ENCODE results near the gene DNMBP. TPM values are rescaled to one million over a fixed set of nuclear protein-coding genes. Genes with fewer than 3 reads are reported as not detected.
"Not testable (repeated sequence)": the region's sequence is repeated elsewhere in the genome, so short reads cannot be mapped to it uniquely, and the experiment has no call there.

Gene DNMBP
- total RNA-seq, 4 donors from 2014 or later = 9.5 to 15.8 (median 11.4) TPM

DNA sequence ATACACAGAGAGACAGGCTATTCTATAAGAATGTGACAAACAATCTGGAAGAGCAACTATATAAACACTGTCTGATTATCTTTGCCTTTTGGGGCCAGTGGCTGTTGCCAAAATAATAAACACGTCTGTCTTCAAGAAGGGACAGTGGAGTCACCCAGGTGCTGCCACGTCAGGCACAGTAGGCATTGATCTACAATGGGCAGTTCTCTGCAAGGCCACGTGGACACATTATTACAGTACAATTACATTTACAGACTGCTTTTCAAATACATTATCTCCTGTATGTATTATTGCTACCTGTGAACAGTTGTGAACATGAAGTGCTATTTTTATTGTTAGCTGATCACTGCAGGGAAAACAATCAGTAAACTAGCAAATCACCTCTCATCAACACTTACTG lies 14.0 kb downstream of the DNMBP start:
- Histone ChIP-seq H3K27me3 (no peaks in the 10 kb centered on the region), H3K9me3 (no peaks in the 10 kb centered on the region), H3K4me3 (no peak overlapping the region), H3K27ac (no peak overlapping the region), H3K36me3 (peaks cover 0 to 5% (median 0%) of the 10 kb centered on the region in 3 donors), H3K4me1 (peaks cover 0 to 59% (median 25%) of the 10 kb centered on the region in 3 donors)
- intact Hi-C loops (cut with DNase I) = no loop called here
- no peak for DNase-seq
- TF ChIP-seq, protein P1, sequence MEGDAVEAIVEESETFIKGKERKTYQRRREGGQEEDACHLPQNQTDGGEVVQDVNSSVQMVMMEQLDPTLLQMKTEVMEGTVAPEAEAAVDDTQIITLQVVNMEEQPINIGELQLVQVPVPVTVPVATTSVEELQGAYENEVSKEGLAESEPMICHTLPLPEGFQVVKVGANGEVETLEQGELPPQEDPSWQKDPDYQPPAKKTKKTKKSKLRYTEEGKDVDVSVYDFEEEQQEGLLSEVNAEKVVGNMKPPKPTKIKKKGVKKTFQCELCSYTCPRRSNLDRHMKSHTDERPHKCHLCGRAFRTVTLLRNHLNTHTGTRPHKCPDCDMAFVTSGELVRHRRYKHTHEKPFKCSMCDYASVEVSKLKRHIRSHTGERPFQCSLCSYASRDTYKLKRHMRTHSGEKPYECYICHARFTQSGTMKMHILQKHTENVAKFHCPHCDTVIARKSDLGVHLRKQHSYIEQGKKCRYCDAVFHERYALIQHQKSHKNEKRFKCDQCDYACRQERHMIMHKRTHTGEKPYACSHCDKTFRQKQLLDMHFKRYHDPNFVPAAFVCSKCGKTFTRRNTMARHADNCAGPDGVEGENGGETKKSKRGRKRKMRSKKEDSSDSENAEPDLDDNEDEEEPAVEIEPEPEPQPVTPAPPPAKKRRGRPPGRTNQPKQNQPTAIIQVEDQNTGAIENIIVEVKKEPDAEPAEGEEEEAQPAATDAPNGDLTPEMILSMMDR (IDR thresholded peaks at IDR 0.05) = no peak
- TF ChIP-seq POLR2A (IDR thresholded peaks at IDR 0.05) = no peak
- 77 to 88% methylated on average over 3 of the region's 3 CpGs for WGBS, 2 donors

DNA sequence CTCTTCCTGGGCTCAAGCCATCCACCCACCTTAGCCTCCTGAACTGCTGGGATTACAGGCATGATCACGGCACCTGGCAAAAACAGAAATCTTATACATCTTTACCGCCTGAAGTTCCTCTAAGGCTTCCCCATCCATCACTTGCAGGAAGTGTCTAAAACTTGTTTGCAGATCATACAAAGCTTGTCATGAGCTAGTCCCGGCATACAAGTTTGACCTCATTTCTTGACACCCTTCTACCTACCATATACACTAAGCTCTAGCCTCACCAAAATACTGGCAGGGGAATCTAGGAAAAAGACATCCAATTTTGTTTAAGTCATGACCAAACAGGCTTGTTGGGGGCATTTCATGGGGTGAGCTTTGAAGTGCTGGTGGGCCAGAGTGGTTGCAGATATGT lies 14.5 kb downstream of the DNMBP start:
- peaks cover 0 to 57% (median 25%) of the 10 kb centered on the region in 3 donors for H3K4me1 ChIP-seq
- intact Hi-C loops (cut with DNase I) = no loop called here
- no peak overlapping the region for H3K4me3 ChIP-seq

DNA sequence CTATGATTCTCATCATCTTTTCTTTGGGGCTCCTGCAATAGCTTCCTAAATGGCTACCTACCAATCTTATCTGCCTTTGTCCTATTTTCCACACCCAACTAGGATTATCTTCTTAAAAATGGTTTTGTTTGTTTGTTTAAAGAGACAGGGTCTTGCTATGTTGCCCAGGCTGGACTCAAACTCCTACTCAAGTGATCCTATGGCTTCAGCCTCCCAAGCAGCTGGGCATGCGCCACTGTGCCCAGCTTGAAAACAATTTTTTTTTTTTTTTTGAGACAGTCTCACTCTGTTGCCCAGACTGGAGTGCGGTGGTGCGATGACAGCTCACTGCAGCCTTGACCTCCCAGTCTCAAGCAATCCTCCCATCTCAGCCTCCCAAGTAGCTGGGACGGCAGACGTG lies 14.9 kb downstream of the DNMBP start:
- H3K4me3 ChIP-seq = no peak overlapping the region
- intact Hi-C loops (cut with DNase I) = no loop called here
- peaks cover 0 to 52% (median 25%) of the 10 kb centered on the region in 3 donors for H3K4me1 ChIP-seq
- 80 to 89% methylated on average over 5 of the region's 5 CpGs for WGBS, 2 donors
- peak overlapping the region in 3 of 4 donors; percentile 4 to 58 (median 43) for H3K27ac ChIP-seq
- H3K27me3 ChIP-seq = no peaks in the 10 kb centered on the region
- peaks cover 0 to 3% (median 0%) of the 10 kb centered on the region in 3 donors for H3K36me3 ChIP-seq
- no peak for DNase-seq
- no peaks in the 10 kb centered on the region for H3K9me3 ChIP-seq
- TF ChIP-seq, protein P1 (IDR thresholded peaks at IDR 0.05) = no peak
- no peak for TF ChIP-seq POLR2A (IDR thresholded peaks at IDR 0.05)

More for the DNA sequence above, 14.5 kb downstream of the DNMBP start:
- no peak for DNase-seq
- Histone ChIP-seq H3K9me3 (no peaks in the 10 kb centered on the region), H3K36me3 (peaks cover 0 to 5% (median 0%) of the 10 kb centered on the region in 3 donors), H3K27ac (peak overlapping the region in 1 of 4 donors; percentile 4), H3K27me3 (no peaks in the 10 kb centered on the region)
- TF ChIP-seq, protein P1 (IDR thresholded peaks at IDR 0.05) = no peak
- no peak for TF ChIP-seq POLR2A (IDR thresholded peaks at IDR 0.05)
- 60 to 69% methylated on average over 3 of the region's 3 CpGs for WGBS, 2 donors

DNA sequence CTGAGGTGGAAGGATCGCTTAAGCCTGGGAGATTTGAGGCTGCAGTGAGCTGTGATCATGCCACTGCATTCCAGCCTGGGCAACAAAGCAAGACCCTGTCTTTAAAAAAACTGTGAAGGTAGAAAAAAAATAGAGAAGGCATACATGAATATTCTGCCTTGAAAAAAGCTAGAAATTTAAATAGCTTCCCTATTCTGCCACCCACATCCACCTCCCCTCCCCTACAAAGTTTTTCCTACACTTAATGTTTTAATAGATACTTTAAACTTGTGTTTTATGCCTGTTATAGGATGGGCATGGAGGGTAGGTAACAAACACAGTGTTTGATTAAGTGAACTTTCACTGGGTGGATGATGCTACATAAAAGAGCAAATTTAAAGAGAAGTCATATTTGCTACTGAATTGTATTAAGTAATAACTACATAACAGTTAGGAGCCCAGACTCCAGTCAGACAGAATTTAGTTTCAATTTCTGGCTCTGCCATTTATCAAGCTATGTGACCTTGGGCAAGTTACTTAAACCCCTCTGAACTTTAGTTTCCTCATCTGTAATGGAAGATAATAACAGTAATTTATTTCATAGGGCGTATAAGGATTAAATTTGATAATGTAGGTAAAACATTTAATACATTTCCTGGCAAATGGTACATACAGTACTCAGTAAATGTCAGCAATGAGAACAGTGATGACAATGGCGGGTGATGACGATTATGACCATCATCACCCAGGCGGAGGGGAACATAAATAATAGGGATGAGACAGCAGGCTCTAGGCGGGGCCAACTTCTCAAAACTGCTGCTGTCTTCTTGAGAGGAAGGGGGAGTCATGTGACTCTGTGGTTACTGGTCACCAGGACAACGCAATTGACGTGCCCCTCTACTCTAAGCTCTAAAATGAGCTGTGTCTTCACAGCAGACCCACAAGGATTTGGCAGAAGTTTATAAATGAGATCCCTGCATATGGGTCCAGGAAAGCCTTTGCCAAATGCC lies 15.8 kb downstream of the DNMBP start:
- Histone ChIP-seq H3K9me3 (no peaks in the 10 kb centered on the region), H3K27me3 (no peaks in the 10 kb centered on the region), H3K4me3 (peak overlapping the region in 1 of 4 donors; percentile 8), H3K27ac (peak overlapping the region in 3 of 4 donors; percentile 4 to 58 (median 43)), H3K4me1 (peaks cover 0 to 46% (median 25%) of the 10 kb centered on the region in 3 donors), H3K36me3 (peaks cover 0 to 4% (median 0%) of the 10 kb centered on the region in 3 donors)
- intact Hi-C loops (cut with DNase I) = no loop called here
- TF ChIP-seq, protein P1 (IDR thresholded peaks at IDR 0.05) = no peak
- no peak for TF ChIP-seq POLR2A (IDR thresholded peaks at IDR 0.05)
- DNase-seq = no peak
- WGBS, 2 donors = 43 to 48% methylated on average over 8 of the region's 8 CpGs

DNA sequence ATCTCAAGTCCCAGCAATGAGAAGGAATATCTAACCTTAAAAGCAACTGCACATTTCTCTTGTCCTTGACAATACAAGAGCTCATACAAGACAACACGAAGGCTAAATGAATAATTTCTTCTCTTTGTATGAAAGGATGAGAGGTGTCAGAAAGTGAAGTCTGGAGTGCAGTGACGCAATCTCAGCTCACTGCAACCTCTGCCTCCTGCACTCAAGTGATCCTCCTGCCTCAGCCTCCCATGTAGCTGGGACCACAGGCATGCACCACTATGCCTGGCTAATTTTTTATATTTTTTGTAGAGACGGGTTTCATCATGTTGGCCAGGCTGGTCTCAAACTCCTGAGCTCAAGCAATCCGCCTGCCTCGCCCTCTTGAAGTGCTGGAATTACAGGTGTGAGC lies 24.1 kb downstream of the DNMBP start:
- H3K27ac ChIP-seq = peak overlapping the region in 3 of 4 donors; percentile 81 to 86 (median 83)
- H3K4me3 ChIP-seq; DNase-seq; intact Hi-C loops (cut with DNase I); H3K36me3 ChIP-seq; H3K27me3 ChIP-seq; H3K9me3 ChIP-seq: not testable (repeated sequence)
- H3K4me1 ChIP-seq = peaks cover 11 to 53% (median 36%) of the 10 kb centered on the region in 3 donors
- 73 to 87% methylated on average over 5 of the region's 5 CpGs for WGBS, 2 donors
